Suprapubic skin (tissue), 4 donors: ENCODE results near the gene NEK5.

Experiments
- POLR2A ChIP-seq, 2 donors: fragments of 450-650 bp; IDR thresholded peaks; one replicate each; pipeline ENCODE4 v1.6.1; 2017; ENCODE audit warnings: antibody characterized with exemption in 2 of 2, mild to moderate bottlenecking in 2 of 2, moderate library complexity in 2 of 2
- POLR2AphosphoS5 ChIP-seq, 3 donors: sonication (generic); formaldehyde crosslinking; IDR thresholded peaks; one replicate each; pipeline ENCODE4 v1.6.1; 2017; ENCODE audit warnings: antibody characterized with exemption in 3 of 3
- TF ChIP-seq, protein P1 (sequence below), 2 donors: fragments of 200-600 bp in 1 of 2; fragments of 450-650 bp in 1 of 2; sonication (generic) in 1 of 2; IDR thresholded peaks; one replicate each; pipeline ENCODE4 v1.5.1; 2016 to 2019; ENCODE audit warnings: antibody characterized with exemption in 2 of 2, mild to moderate bottlenecking in 1 of 2, moderate library complexity in 1 of 2

DNA sequence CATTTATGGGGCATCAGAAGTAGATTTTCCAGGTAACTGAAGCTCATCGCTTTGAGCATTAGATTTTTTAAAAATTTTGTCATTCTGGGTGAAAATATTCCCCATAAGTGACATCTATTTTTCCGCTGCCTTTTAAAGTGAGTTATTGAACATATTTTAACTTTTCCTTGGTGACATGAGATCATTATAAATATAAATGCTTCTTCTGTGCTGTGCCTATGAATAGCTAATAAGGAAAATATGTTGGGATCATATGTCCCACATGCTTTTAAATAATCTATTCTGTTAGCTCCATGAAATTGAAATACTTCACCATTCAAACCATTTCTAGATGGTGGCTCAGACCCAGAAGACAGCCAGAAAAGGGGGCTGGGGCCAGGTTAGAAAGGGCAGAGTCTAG, 131.7 kb downstream of the NEK5 start:
- TF ChIP-seq, protein P1, sequence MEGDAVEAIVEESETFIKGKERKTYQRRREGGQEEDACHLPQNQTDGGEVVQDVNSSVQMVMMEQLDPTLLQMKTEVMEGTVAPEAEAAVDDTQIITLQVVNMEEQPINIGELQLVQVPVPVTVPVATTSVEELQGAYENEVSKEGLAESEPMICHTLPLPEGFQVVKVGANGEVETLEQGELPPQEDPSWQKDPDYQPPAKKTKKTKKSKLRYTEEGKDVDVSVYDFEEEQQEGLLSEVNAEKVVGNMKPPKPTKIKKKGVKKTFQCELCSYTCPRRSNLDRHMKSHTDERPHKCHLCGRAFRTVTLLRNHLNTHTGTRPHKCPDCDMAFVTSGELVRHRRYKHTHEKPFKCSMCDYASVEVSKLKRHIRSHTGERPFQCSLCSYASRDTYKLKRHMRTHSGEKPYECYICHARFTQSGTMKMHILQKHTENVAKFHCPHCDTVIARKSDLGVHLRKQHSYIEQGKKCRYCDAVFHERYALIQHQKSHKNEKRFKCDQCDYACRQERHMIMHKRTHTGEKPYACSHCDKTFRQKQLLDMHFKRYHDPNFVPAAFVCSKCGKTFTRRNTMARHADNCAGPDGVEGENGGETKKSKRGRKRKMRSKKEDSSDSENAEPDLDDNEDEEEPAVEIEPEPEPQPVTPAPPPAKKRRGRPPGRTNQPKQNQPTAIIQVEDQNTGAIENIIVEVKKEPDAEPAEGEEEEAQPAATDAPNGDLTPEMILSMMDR (IDR thresholded peaks at IDR 0.05), result no peak
- no peak for TF ChIP-seq POLR2AphosphoS5 (IDR thresholded peaks at IDR 0.05)
- no peak for TF ChIP-seq POLR2A (IDR thresholded peaks at IDR 0.05)
